ENCODE measurements around the gene UBXN7. TPM values are rescaled to one million over a fixed set of nuclear protein-coding genes. Genes with fewer than 3 reads are reported as not detected.
"Not testable (repeated sequence)": the region's sequence is repeated elsewhere in the genome, so short reads cannot be mapped to it uniquely, and the experiment has no call there.

Gene UBXN7
- total RNA-seq, 1 donor from 2014 or later: 31.2 TPM

GRCh38 chr3:196378146-196378841 is 53.9 kb downstream of the UBXN7 start:
- DNase-seq: no peak
- Histone ChIP-seq H3K4me3 (no peak overlapping the region), H3K27ac (replicated peaks) (no peak overlapping the region), H3K36me3 (peaks cover 25% of the 10 kb centered on the region), H3K9me3 (replicated peaks) (no peaks in the 10 kb centered on the region), H3K27me3 (ENCODE audit: low read depth) (no peaks in the 10 kb centered on the region), H3K4me1 (no peaks in the 10 kb centered on the region)
- TF ChIP-seq CTCF (IDR thresholded peaks at IDR 0.05; ENCODE audit: borderline replicate concordance): no peak
- intact Hi-C loops (cut with micrococcal nuclease): no loop called here

DNA sequence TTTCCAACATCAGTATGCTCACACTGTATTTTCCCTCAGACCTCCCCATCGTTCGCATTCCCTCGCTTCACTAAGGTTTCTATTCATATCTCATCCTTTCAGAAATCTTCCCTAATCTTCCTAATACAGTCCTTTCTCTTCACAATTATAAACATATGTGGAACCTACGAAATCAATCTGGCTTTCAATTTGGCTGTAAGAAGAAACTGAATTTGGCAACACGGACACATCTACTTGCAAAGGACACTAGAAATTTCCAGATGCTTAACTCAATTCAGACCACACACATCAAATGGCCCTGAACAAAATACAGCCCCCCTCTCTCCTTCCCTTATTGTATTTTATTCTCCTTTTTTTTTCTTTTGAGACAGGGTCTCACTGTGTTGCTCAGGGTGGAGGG is 54.9 kb downstream of the UBXN7 start:
- Histone ChIP-seq H3K27ac (replicated peaks) (no peak overlapping the region), H3K4me3 (no peak overlapping the region), H3K27me3 (ENCODE audit: low read depth) (no peaks in the 10 kb centered on the region), H3K9me3 (replicated peaks) (no peaks in the 10 kb centered on the region), H3K4me1 (no peaks in the 10 kb centered on the region), H3K36me3 (peaks cover 25% of the 10 kb centered on the region)
- DNase-seq: no peak
- no peak for TF ChIP-seq CTCF (IDR thresholded peaks at IDR 0.05; ENCODE audit: borderline replicate concordance)
- intact Hi-C loops (cut with micrococcal nuclease): no loop called here

GRCh38 chr3:196365736-196366135 is 66.5 kb downstream of the UBXN7 start:
- intact Hi-C loops (cut with micrococcal nuclease): no loop called here
- H3K4me3 ChIP-seq: no peak overlapping the region
- H3K36me3 ChIP-seq: peaks cover 60% of the 10 kb centered on the region
- DNase-seq: no peak
- H3K27me3 ChIP-seq (ENCODE audit: low read depth): no peaks in the 10 kb centered on the region
- H3K4me1 ChIP-seq: peaks cover 22% of the 10 kb centered on the region
- no peak overlapping the region for H3K27ac ChIP-seq (replicated peaks)
- H3K9me3 ChIP-seq (replicated peaks): no peaks in the 10 kb centered on the region
- TF ChIP-seq CTCF (IDR thresholded peaks at IDR 0.05; ENCODE audit: borderline replicate concordance): no peak

GRCh38 chr3:196360586-196360985 is 71.6 kb downstream of the UBXN7 start:
- peaks cover 82% of the 10 kb centered on the region for H3K36me3 ChIP-seq
- no peak for DNase-seq
- H3K9me3 ChIP-seq (replicated peaks): no peaks in the 10 kb centered on the region
- H3K4me1 ChIP-seq: peaks cover 4% of the 10 kb centered on the region
- no peak overlapping the region for H3K27ac ChIP-seq (replicated peaks)
- intact Hi-C loops (cut with micrococcal nuclease): no loop called here
- H3K4me3 ChIP-seq: no peak overlapping the region
- TF ChIP-seq CTCF (IDR thresholded peaks at IDR 0.05; ENCODE audit: borderline replicate concordance): no peak
- H3K27me3 ChIP-seq (ENCODE audit: low read depth): no peaks in the 10 kb centered on the region

- H3K36me3 ChIP-seq: peaks cover 91% of the 10 kb centered on the region
- H3K4me3 ChIP-seq; H3K27ac ChIP-seq (replicated peaks); H3K27me3 ChIP-seq (ENCODE audit: low read depth); H3K9me3 ChIP-seq (replicated peaks); intact Hi-C loops (cut with micrococcal nuclease); DNase-seq; H3K4me1 ChIP-seq: not testable (repeated sequence)
These were observed 73.7 kb downstream of the UBXN7 start for GRCh38 chr3:196358540-196358939.

DNA sequence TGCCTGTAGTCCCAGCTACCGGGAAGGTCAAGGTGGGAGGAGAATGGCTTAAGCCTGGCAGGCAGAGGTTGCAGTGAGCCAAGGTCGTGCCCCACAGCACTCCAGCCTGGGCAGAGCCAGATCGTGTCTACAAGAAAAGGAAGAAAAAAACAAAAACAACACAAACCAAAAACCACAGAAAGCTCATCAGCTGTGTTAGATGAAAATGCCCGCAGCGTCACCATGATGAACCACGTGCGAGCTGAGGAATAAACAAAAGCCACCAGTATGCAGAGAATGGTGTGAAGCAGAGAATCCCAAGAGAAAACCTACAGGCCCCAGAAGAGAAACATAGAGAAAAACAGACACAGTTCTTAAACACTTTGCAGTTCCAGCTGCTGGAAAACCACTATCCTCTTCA is 74.3 kb downstream of the UBXN7 start:
- no peak overlapping the region for H3K4me3 ChIP-seq
- DNase-seq: no peak
- H3K27me3 ChIP-seq (ENCODE audit: low read depth): no peaks in the 10 kb centered on the region
- intact Hi-C loops (cut with micrococcal nuclease): no loop called here
- no peak for TF ChIP-seq CTCF (IDR thresholded peaks at IDR 0.05; ENCODE audit: borderline replicate concordance)
- no peaks in the 10 kb centered on the region for H3K9me3 ChIP-seq (replicated peaks)
- H3K4me1 ChIP-seq: peaks cover 8% of the 10 kb centered on the region
- no peak overlapping the region for H3K27ac ChIP-seq (replicated peaks)
- peaks cover 86% of the 10 kb centered on the region for H3K36me3 ChIP-seq

Data from left ventricle myocardium inferior (tissue), 1 donor.